ENCODE data around the gene ASIP. TPM values are rescaled to one million over a fixed set of nuclear protein-coding genes. Genes with fewer than 3 reads are reported as not detected.

The ASIP gene
- total and polyA plus RNA-seq, 2 of the 13 experiments (the other 11 are each of a cell fraction or from before 2014, with no cell fraction given) = not detected

DNA sequence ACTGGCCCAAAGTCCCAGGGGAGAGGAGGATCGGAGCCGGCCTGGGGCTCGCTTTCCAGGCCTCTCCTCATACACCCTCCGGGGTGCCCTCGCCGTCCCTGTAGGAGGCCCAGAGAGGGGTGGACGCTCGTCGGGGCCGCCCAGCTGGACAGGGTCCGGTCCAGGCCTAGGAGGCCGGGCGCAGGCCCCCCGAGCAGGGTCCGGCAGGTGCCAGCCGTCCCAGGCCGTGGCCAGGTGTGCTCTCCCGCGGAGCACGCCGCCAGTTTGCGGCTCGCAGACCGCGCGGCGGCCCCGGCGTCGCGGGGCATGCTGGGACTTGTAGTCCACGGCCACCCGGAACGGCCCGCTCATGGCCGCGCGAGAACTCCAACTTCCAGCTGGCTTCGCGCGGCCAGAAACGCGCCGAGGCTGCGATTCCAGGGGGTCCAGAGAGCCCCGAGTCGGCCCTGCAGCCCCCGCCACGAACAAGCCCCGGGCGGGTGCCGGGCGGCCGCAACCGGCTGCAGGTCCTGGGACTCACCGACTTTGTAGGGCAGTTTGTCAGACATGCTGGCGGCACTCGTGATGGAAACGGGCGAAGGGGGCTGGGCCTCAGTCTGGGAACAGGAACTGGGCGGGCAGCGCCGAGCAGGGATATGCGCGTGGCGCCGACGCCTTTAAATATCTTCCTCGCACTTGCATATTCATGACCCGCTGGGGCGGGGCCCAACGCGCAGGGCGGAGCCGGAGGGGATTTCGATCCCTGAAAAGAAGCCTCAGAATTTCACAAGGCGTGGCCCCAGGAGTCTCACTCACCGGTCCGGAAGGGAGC, 61.7 kb downstream of the ASIP start, which contains the start of gene AHCY (continued):
- TF ChIP-seq, protein P1, sequence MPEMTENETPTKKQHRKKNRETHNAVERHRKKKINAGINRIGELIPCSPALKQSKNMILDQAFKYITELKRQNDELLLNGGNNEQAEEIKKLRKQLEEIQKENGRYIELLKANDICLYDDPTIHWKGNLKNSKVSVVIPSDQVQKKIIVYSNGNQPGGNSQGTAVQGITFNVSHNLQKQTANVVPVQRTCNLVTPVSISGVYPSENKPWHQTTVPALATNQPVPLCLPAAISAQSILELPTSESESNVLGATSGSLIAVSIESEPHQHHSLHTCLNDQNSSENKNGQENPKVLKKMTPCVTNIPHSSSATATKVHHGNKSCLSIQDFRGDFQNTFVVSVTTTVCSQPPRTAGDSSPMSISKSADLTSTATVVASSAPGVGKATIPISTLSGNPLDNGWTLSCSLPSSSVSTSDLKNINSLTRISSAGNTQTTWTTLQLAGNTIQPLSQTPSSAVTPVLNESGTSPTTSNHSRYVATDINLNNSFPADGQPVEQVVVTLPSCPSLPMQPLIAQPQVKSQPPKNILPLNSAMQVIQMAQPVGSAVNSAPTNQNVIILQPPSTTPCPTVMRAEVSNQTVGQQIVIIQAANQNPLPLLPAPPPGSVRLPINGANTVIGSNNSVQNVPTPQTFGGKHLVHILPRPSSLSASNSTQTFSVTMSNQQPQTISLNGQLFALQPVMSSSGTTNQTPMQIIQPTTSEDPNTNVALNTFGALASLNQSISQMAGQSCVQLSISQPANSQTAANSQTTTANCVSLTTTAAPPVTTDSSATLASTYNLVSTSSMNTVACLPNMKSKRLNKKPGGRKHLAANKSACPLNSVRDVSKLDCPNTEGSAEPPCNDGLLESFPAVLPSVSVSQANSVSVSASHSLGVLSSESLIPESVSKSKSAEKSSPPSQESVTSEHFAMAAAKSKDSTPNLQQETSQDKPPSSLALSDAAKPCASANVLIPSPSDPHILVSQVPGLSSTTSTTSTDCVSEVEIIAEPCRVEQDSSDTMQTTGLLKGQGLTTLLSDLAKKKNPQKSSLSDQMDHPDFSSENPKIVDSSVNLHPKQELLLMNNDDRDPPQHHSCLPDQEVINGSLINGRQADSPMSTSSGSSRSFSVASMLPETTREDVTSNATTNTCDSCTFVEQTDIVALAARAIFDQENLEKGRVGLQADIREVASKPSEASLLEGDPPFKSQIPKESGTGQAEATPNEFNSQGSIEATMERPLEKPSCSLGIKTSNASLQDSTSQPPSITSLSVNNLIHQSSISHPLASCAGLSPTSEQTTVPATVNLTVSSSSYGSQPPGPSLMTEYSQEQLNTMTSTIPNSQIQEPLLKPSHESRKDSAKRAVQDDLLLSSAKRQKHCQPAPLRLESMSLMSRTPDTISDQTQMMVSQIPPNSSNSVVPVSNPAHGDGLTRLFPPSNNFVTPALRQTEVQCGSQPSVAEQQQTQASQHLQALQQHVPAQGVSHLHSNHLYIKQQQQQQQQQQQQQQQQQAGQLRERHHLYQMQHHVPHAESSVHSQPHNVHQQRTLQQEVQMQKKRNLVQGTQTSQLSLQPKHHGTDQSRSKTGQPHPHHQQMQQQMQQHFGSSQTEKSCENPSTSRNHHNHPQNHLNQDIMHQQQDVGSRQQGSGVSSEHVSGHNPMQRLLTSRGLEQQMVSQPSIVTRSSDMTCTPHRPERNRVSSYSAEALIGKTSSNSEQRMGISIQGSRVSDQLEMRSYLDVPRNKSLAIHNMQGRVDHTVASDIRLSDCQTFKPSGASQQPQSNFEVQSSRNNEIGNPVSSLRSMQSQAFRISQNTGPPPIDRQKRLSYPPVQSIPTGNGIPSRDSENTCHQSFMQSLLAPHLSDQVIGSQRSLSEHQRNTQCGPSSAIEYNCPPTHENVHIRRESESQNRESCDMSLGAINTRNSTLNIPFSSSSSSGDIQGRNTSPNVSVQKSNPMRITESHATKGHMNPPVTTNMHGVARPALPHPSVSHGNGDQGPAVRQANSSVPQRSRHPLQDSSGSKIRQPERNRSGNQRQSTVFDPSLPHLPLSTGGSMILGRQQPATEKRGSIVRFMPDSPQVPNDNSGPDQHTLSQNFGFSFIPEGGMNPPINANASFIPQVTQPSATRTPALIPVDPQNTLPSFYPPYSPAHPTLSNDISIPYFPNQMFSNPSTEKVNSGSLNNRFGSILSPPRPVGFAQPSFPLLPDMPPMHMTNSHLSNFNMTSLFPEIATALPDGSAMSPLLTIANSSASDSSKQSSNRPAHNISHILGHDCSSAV (CRISPR knock-in tag; IDR thresholded peaks at IDR 0.05; ENCODE audit: borderline replicate concordance) = peak; percentile 89; the same call in 1 of the 2 replicates
- TF ChIP-seq, protein P2, sequence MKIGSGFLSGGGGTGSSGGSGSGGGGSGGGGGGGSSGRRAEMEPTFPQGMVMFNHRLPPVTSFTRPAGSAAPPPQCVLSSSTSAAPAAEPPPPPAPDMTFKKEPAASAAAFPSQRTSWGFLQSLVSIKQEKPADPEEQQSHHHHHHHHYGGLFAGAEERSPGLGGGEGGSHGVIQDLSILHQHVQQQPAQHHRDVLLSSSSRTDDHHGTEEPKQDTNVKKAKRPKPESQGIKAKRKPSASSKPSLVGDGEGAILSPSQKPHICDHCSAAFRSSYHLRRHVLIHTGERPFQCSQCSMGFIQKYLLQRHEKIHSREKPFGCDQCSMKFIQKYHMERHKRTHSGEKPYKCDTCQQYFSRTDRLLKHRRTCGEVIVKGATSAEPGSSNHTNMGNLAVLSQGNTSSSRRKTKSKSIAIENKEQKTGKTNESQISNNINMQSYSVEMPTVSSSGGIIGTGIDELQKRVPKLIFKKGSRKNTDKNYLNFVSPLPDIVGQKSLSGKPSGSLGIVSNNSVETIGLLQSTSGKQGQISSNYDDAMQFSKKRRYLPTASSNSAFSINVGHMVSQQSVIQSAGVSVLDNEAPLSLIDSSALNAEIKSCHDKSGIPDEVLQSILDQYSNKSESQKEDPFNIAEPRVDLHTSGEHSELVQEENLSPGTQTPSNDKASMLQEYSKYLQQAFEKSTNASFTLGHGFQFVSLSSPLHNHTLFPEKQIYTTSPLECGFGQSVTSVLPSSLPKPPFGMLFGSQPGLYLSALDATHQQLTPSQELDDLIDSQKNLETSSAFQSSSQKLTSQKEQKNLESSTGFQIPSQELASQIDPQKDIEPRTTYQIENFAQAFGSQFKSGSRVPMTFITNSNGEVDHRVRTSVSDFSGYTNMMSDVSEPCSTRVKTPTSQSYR (CRISPR knock-in tag; IDR thresholded peaks at IDR 0.05; ENCODE audit: borderline replicate concordance) = peak; percentile 15
- TF ChIP-seq YEATS2 (CRISPR knock-in tag; IDR thresholded peaks at IDR 0.05; ENCODE audit: borderline replicate concordance) (peak; percentile 90), KDM3A (CRISPR knock-in tag; IDR thresholded peaks at IDR 0.05; ENCODE audit: low read depth) (peak; percentile 53; the same call in 1 of the 2 replicates), KAT8 (CRISPR knock-in tag; IDR thresholded peaks at IDR 0.05) (peak; percentile 94), ZNF772 (CRISPR knock-in tag; IDR thresholded peaks at IDR 0.05) (peak; percentile 97), STAG1 (CRISPR knock-in tag; IDR thresholded peaks at IDR 0.05) (peak; percentile 17), ZNF331 (CRISPR knock-in tag; IDR thresholded peaks at IDR 0.05) (peak; percentile 57; the same call in 1 of the 2 replicates), NCOA2 (CRISPR knock-in tag; IDR thresholded peaks at IDR 0.05) (peak; percentile 34; the same call in 1 of the 2 replicates), RELA (CRISPR knock-in tag; IDR thresholded peaks at IDR 0.05) (peak; percentile 46; the same call in 1 of the 2 replicates)
- TF ChIP-seq, protein P3, sequence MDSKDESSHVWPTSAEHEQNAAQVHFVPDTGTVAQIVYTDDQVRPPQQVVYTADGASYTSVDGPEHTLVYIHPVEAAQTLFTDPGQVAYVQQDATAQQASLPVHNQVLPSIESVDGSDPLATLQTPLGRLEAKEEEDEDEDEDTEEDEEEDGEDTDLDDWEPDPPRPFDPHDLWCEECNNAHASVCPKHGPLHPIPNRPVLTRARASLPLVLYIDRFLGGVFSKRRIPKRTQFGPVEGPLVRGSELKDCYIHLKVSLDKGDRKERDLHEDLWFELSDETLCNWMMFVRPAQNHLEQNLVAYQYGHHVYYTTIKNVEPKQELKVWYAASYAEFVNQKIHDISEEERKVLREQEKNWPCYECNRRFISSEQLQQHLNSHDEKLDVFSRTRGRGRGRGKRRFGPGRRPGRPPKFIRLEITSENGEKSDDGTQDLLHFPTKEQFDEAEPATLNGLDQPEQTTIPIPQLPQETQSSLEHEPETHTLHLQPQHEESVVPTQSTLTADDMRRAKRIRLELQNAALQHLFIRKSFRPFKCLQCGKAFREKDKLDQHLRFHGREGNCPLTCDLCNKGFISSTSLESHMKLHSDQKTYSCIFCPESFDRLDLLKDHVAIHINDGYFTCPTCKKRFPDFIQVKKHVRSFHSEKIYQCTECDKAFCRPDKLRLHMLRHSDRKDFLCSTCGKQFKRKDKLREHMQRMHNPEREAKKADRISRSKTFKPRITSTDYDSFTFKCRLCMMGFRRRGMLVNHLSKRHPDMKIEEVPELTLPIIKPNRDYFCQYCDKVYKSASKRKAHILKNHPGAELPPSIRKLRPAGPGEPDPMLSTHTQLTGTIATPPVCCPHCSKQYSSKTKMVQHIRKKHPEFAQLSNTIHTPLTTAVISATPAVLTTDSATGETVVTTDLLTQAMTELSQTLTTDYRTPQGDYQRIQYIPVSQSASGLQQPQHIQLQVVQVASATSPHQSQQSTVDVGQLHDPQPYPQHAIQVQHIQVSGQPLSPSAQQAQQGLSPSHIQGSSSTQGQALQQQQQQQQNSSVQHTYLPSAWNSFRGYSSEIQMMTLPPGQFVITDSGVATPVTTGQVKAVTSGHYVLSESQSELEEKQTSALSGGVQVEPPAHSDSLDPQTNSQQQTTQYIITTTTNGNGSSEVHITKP (CRISPR knock-in tag; IDR thresholded peaks at IDR 0.05; ENCODE audit: low read depth) = no peak; the same call in 1 of the 2 replicates
- TF ChIP-seq, protein P4, sequence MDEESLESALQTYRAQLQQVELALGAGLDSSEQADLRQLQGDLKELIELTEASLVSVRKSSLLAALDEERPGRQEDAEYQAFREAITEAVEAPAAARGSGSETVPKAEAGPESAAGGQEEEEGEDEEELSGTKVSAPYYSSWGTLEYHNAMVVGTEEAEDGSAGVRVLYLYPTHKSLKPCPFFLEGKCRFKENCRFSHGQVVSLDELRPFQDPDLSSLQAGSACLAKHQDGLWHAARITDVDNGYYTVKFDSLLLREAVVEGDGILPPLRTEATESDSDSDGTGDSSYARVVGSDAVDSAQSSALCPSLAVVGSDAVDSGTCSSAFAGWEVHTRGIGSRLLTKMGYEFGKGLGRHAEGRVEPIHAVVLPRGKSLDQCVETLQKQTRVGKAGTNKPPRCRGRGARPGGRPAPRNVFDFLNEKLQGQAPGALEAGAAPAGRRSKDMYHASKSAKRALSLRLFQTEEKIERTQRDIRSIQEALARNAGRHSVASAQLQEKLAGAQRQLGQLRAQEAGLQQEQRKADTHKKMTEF (CRISPR knock-in tag; IDR thresholded peaks at IDR 0.05) = peak; percentile 99

Measured in HepG2 (cell line).